Progenitor cell of endocrine pancreas (in vitro differentiated cells): ENCODE data around the gene ADAMTS12. TPM values are rescaled to one million over a fixed set of nuclear protein-coding genes. Genes with fewer than 3 reads are reported as not detected.

Experiments
- DNase-seq: peaks from one replicate; pipeline ENCODE4 v3.0.0; 2021; ENCODE audit warnings: low spot score; ENCODE audit not compliant: unreplicated experiment
- H3K27ac Mint-ChIP-seq: 2 replicates; pipeline ENCODE4 v1.8.0; 2021; ENCODE audit warnings: mild to moderate bottlenecking, moderate library complexity, mixed read lengths
- H3K27me3 Mint-ChIP-seq: 2 replicates; pipeline ENCODE4 v1.8.0; 2021; ENCODE audit warnings: mixed read lengths
- H3K36me3 Mint-ChIP-seq: 2 replicates; pipeline ENCODE4 v1.8.0; 2022; ENCODE audit warnings: mixed read lengths; ENCODE audit not compliant: insufficient read depth
- H3K4me1 Mint-ChIP-seq: 2 replicates; pipeline ENCODE4 v1.8.0; 2021; ENCODE audit warnings: low read depth, mixed read lengths
- H3K4me3 Mint-ChIP-seq: 2 replicates; pipeline ENCODE4 v1.8.0; 2021; ENCODE audit warnings: low read depth, mild to moderate bottlenecking, moderate library complexity, mixed read lengths
- H3K9me3 Mint-ChIP-seq: 2 replicates; pipeline ENCODE4 v1.8.0; 2021; ENCODE audit warnings: low read depth, mixed read lengths
- total RNA-seq: library from RNA; stranded (reverse); gene quantifications from 2 replicates; pipeline ENCODE4 v1.2.1, GENCODE V29; 2021
- TF ChIP-seq, protein P1 (sequence below): fragments of 200-600 bp; sonication (generic); IDR thresholded peaks from one replicate; pipeline ENCODE4 v1.5.0; 2021; ENCODE audit warnings: antibody characterized with exemption, mild to moderate bottlenecking; ENCODE audit not compliant: unreplicated experiment

ADAMTS12 gene
- total RNA-seq, 1 donor from 2014 or later, result 5.2 TPM

DNA sequence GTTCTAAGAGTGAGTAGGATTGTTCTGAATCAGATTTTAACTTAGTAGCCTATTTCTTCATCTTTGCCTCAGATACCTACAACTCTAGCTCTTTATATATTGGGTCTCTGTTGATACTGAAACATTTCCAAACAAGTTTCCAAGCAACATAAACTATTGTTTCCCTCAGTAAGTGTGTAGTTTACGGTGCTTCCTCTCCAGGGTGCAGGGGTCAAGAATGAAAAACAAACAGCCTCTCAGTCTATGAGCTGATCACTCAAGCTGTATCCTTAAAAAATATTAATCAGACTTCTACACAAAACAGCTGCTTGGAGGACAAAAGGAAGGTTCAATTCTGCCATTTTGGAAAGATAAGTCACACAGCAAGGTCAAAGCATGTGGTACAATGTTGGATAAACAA, 75.0 kb downstream of the ADAMTS12 start:
- Mint-ChIP-seq H3K4me3 (no peak overlapping the region), H3K36me3 (peaks cover 1% of the 10 kb centered on the region), H3K27ac (no peak overlapping the region), H3K9me3 (peaks cover 4% of the 10 kb centered on the region), H3K27me3 (no peaks in the 10 kb centered on the region), H3K4me1 (no peaks in the 10 kb centered on the region)
- no peak for DNase-seq
- TF ChIP-seq, protein P1, sequence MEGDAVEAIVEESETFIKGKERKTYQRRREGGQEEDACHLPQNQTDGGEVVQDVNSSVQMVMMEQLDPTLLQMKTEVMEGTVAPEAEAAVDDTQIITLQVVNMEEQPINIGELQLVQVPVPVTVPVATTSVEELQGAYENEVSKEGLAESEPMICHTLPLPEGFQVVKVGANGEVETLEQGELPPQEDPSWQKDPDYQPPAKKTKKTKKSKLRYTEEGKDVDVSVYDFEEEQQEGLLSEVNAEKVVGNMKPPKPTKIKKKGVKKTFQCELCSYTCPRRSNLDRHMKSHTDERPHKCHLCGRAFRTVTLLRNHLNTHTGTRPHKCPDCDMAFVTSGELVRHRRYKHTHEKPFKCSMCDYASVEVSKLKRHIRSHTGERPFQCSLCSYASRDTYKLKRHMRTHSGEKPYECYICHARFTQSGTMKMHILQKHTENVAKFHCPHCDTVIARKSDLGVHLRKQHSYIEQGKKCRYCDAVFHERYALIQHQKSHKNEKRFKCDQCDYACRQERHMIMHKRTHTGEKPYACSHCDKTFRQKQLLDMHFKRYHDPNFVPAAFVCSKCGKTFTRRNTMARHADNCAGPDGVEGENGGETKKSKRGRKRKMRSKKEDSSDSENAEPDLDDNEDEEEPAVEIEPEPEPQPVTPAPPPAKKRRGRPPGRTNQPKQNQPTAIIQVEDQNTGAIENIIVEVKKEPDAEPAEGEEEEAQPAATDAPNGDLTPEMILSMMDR, result no peak

- TF ChIP-seq, protein P1, result no peak
- Mint-ChIP-seq H3K9me3 (no peaks in the 10 kb centered on the region), H3K4me1 (no peaks in the 10 kb centered on the region), H3K36me3 (no peaks in the 10 kb centered on the region), H3K27me3 (no peaks in the 10 kb centered on the region), H3K4me3 (no peak overlapping the region), H3K27ac (no peak overlapping the region)
- DNase-seq, result no peak
These were observed 79.0 kb downstream of the ADAMTS12 start for GRCh38 chr5:33812746-33813145.

DNA sequence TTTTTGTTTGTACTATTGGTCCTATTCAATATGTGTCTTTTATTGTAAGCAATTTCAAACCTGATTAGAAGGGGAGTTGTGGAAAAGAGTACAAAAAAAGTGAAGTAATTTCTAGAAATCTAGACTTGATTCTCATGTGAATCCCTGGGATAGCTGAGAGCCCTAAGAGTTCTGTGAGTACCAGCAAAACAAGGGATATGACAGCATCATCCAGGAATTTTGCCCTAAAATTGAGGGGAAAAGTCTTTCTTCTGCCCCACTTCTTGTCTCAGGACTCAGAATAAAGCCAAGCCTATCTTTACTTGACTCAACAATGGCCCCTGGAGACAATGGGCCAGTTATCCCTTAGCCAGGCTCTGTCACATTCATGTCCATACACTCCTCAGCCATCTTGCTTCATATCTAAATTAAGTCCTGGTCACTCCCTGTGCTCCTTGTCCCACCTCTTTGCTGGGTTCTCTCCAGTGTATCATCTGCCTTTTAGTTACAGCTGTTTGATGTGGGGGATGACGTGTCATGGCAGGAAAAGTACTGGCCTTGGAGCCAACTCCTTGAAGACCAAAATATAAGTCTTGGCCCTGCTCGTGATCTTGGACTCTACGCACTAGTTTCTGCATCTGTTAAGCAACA, 81.2 kb downstream of the ADAMTS12 start:
- no peaks in the 10 kb centered on the region for H3K27me3 Mint-ChIP-seq
- H3K27ac Mint-ChIP-seq, result no peak overlapping the region
- H3K4me3 Mint-ChIP-seq, result no peak overlapping the region
- no peak for DNase-seq
- TF ChIP-seq, protein P1, result no peak
- no peaks in the 10 kb centered on the region for H3K9me3 Mint-ChIP-seq
- H3K36me3 Mint-ChIP-seq, result no peaks in the 10 kb centered on the region
- no peaks in the 10 kb centered on the region for H3K4me1 Mint-ChIP-seq

DNA sequence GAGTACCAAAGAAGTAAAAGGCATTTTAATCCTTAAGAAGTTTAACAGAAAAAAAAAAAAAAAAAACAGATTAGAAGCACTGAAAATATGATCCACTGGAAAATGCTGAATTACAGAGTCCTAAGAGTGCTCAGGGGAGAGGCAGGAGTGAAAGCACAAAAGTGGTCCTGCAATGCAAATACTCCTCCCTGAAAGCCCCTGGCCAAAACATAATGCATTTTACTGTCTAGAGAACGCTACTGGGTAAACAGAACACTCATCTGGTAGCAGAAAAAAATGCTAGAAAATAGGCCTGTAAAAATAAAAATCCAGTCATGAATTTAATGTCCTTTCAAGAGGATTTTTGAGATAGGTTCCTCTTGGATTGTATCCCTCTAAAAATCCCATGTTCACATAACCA, 81.9 kb downstream of the ADAMTS12 start:
- H3K36me3 Mint-ChIP-seq, result no peaks in the 10 kb centered on the region
- TF ChIP-seq, protein P1, result no peak
- H3K4me3 Mint-ChIP-seq, result no peak overlapping the region
- H3K9me3 Mint-ChIP-seq, result no peaks in the 10 kb centered on the region
- H3K27ac Mint-ChIP-seq, result no peak overlapping the region
- no peaks in the 10 kb centered on the region for H3K4me1 Mint-ChIP-seq
- H3K27me3 Mint-ChIP-seq, result no peaks in the 10 kb centered on the region
- no peak for DNase-seq

DNA sequence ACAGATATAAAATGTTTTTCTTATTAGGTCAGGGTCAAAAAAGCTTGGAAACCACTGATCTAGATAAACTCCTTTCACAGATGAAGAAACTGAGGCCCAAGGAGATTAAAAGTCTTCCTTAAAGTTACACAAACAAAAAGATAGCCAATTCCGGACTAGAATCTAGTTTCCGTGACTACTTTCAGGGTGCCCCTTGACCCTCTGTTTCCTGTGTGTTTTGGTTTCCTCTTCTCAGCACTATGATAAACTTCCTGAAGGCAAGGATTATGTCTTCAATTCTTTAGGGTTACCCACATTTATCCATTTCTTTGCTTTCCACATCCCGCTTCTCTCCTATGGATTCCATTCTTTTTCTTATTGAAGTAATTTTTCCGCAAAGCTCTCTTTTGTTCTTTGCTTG, 83.1 kb downstream of the ADAMTS12 start:
- H3K4me1 Mint-ChIP-seq, result no peaks in the 10 kb centered on the region
- H3K27me3 Mint-ChIP-seq, result no peaks in the 10 kb centered on the region
- H3K4me3 Mint-ChIP-seq, result no peak overlapping the region
- H3K27ac Mint-ChIP-seq, result no peak overlapping the region
- no peaks in the 10 kb centered on the region for H3K36me3 Mint-ChIP-seq
- H3K9me3 Mint-ChIP-seq, result no peaks in the 10 kb centered on the region
- TF ChIP-seq, protein P1, result no peak
- DNase-seq, result no peak
